C4-2B (cell line): ENCODE measurements around the gene C20orf144.

Experiments used
- H3K27ac ChIP-seq: fragments of 450-650 bp; 2 replicates; pipeline ENCODE4 v1.5.1; 2017
- CTCF ChIP-seq: fragments of 450-650 bp; conservative IDR thresholded peaks from 2 replicates; pipeline ENCODE4 v1.5.1; 2017; ENCODE audit warnings: mild to moderate bottlenecking
- ZFX ChIP-seq: fragments of 450-650 bp; IDR thresholded peaks from 2 replicates; pipeline ENCODE4 v1.6.1; 2017

The C20orf144 gene

GRCh38 chr20:33667245-33667675 is 5.1 kb downstream of the C20orf144 start:
- peak overlapping the region; percentile 97 for H3K27ac ChIP-seq
- TF ChIP-seq ZFX (peak; percentile 71; the same call in 1 of the 2 replicates), CTCF (no peak)

- peak overlapping the region; percentile 97 for H3K27ac ChIP-seq
- no peak; the same call in 1 of the 2 replicates for TF ChIP-seq ZFX
- TF ChIP-seq CTCF = peak; percentile 96
Observed at GRCh38 chr20:33667676-33668465, 5.7 kb downstream of the C20orf144 start.

- H3K27ac ChIP-seq = peak overlapping the region; percentile 97
- TF ChIP-seq ZFX (no peak), CTCF (no peak)
Observed at GRCh38 chr20:33668466-33669155, 6.5 kb downstream of the C20orf144 start.

- H3K27ac ChIP-seq = peak overlapping the region; percentile 97; the same call in 1 of the 2 replicates
- TF ChIP-seq CTCF (no peak), ZFX (no peak)
Observed at GRCh38 chr20:33669224-33669623, 7.1 kb downstream of the C20orf144 start.

DNA sequence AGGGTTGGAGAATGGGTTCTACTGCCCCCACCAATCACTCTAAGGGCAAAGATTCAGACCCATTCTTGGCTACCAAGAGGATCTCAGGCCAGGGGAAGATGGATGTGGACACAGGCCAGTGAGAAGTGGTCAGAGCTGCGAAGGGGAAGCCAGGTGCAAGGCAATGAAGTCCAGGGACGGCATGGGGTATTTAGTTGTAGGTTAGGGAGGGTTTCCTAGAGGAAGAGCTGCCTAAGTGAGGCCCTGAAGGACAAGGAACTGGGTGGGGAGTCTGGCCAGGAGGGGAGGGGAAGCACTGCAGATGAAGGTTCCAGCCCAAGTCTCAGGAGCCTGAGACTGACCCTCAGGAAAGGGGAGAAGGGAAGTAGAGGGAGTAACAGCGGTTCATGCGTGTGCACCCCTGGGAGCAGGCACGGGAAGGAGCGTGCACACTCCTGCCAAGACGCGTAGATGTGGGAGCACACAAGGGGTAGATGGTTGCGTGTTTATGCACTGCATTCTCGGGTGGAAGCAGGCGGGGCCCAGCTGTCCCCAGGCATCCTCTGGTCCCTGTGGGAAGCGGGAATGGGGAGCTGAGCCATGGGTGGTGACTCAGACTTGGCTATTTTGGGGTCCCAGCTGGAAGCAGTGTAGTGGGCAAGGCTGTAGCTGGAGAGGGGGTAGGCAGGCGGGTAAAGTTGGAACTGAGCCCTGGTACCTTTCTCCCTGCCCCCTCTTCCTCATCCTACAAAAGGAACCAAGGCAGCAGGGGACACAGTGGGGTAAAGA is 7.9 kb downstream of the C20orf144 start:
- TF ChIP-seq ZFX (no peak), CTCF (no peak)
- peak overlapping the region; percentile 23 for H3K27ac ChIP-seq

GRCh38 chr20:33670715-33671499 is 8.8 kb downstream of the C20orf144 start:
- TF ChIP-seq CTCF = no peak
- TF ChIP-seq ZFX = no peak
- H3K27ac ChIP-seq = peak overlapping the region; percentile 23
